ENCODE data around the gene YTHDC1.

Gene YTHDC1

GRCh38 chr4:68358988-68359387, 9.1 kb upstream of the YTHDC1 start:
- no peak for DNase-seq

- no peak for DNase-seq
Measured at GRCh38 chr4:68352791-68353190, 2.9 kb upstream of the YTHDC1 start.

- no peak for DNase-seq
Measured at GRCh38 chr4:68349279-68349648, 626 bp downstream of the YTHDC1 start.

- no peak for DNase-seq
Measured at GRCh38 chr4:68348577-68348976, 1.3 kb downstream of the YTHDC1 start.

GRCh38 chr4:68347845-68348244, 2.0 kb downstream of the YTHDC1 start:
- no peak for DNase-seq

GRCh38 chr4:68346461-68346860, 3.4 kb downstream of the YTHDC1 start:
- DNase-seq: no peak

GRCh38 chr4:68344785-68345184, 5.1 kb downstream of the YTHDC1 start:
- DNase-seq: no peak

- DNase-seq: no peak
Measured at GRCh38 chr4:68344049-68344448, 5.8 kb downstream of the YTHDC1 start.

- DNase-seq: no peak
Measured at GRCh38 chr4:68342134-68342533, 7.8 kb downstream of the YTHDC1 start.

- DNase-seq: no peak
Measured at GRCh38 chr4:68338625-68339024, 11.3 kb downstream of the YTHDC1 start.

GRCh38 chr4:68337522-68337921, 12.4 kb downstream of the YTHDC1 start:
- no peak for DNase-seq

- DNase-seq: no peak
Measured at GRCh38 chr4:68337004-68337403, 12.9 kb downstream of the YTHDC1 start.

- DNase-seq: no peak
Measured at GRCh38 chr4:68336530-68336929, 13.4 kb downstream of the YTHDC1 start.

GRCh38 chr4:68326141-68326540, 23.7 kb downstream of the YTHDC1 start:
- DNase-seq: no peak

- DNase-seq: no peak
Measured at GRCh38 chr4:68324519-68325262, 25.2 kb downstream of the YTHDC1 start.

- DNase-seq: no peak
Measured at GRCh38 chr4:68319040-68319439, 30.9 kb downstream of the YTHDC1 start.

- DNase-seq: no peak
Measured at GRCh38 chr4:68316193-68316969, 33.5 kb downstream of the YTHDC1 start.

GRCh38 chr4:68310651-68311247, 39.1 kb downstream of the YTHDC1 start:
- no peak for DNase-seq

- no peak for DNase-seq
Measured at GRCh38 chr4:68304731-68305130, 45.2 kb downstream of the YTHDC1 start.

GRCh38 chr4:68299492-68300457, 50.1 kb downstream of the YTHDC1 start:
- DNase-seq: no peak

GRCh38 chr4:68297137-68297536, 52.8 kb downstream of the YTHDC1 start:
- DNase-seq: no peak

GRCh38 chr4:68291256-68291655, 58.6 kb downstream of the YTHDC1 start:
- DNase-seq: no peak

GRCh38 chr4:68288393-68288740, 61.5 kb downstream of the YTHDC1 start:
- no peak for DNase-seq
